HL-60 (cell line): ENCODE data around the gene STYK1.

Source experiments
- DNase-seq, 2 experiments: peaks; one replicate each; pipeline ENCODE4 v3.0.0-alpha.2; 2010 to 2020; ENCODE audit warnings: low read depth in 1 of 2, low spot score in 1 of 2
- H3K27ac ChIP-seq: fragments of 250-450 bp; sonication (Bioruptor Pico); replicated peaks from 2 replicates; pipeline ENCODE4 v1.5.1; 2020; ENCODE audit warnings: mild to moderate bottlenecking, moderate library complexity
- H3K27me3 ChIP-seq: fragments of 250-450 bp; sonication (Bioruptor Pico); 2 replicates; pipeline ENCODE4 v1.5.1; 2021; ENCODE audit warnings: mild to moderate bottlenecking, moderate library complexity; ENCODE audit not compliant: insufficient read depth, poor library complexity, severe bottlenecking
- H3K4me3 ChIP-seq: replicated peaks from 2 replicates; pipeline ENCODE4 v1.5.1; 2011; ENCODE audit warnings: mild to moderate bottlenecking, control low read depth, low read length; ENCODE audit not compliant: insufficient read depth
- GABPA ChIP-seq: IDR thresholded peaks from 2 replicates; pipeline ENCODE4 v1.6.1; 2012; ENCODE audit warnings: low read depth
- POLR2AphosphoS5 ChIP-seq: IDR thresholded peaks from 2 replicates; pipeline ENCODE4 v1.6.1; 2012; ENCODE audit warnings: low read depth
- REST ChIP-seq: IDR thresholded peaks from 2 replicates; pipeline ENCODE4 v1.6.1; 2012; ENCODE audit warnings: low read depth; ENCODE audit not compliant: insufficient replicate concordance
- SPI1 ChIP-seq: IDR thresholded peaks from 2 replicates; pipeline ENCODE4 v1.6.1; 2012; ENCODE audit warnings: low read depth, mild to moderate bottlenecking, borderline replicate concordance
- TF ChIP-seq, protein P1 (sequence below): IDR thresholded peaks from one replicate; pipeline ENCODE4 v1.5.1; 2011; ENCODE audit warnings: low read length, control low read depth, inconsistent platforms; ENCODE audit not compliant: insufficient read depth

The STYK1 gene

DNA sequence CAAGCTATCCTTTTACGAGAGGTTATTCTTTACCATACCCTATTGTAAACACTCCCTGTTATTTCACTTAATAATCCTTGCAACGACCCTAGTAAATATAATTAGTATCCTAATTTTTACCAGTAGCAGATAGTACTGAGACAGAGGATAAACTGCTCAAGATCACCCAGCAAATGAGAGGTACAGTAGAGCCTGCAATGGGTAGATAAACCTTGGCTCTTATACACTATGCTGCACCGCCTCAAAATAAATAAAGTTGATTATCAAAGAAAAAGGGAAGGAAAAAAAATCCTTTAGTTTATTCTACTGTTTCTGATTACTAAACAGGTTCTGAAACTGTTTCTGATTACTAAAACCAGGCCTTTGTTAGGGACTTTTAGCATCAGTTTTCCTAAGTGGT lies 26.7 kb upstream of the STYK1 start:
- Histone ChIP-seq H3K27me3 (no peaks in the 10 kb centered on the region), H3K4me3 (no peak overlapping the region), H3K27ac (no peak overlapping the region)
- no peak for DNase-seq
- no peak for TF ChIP-seq SPI1
- TF ChIP-seq, protein P1, sequence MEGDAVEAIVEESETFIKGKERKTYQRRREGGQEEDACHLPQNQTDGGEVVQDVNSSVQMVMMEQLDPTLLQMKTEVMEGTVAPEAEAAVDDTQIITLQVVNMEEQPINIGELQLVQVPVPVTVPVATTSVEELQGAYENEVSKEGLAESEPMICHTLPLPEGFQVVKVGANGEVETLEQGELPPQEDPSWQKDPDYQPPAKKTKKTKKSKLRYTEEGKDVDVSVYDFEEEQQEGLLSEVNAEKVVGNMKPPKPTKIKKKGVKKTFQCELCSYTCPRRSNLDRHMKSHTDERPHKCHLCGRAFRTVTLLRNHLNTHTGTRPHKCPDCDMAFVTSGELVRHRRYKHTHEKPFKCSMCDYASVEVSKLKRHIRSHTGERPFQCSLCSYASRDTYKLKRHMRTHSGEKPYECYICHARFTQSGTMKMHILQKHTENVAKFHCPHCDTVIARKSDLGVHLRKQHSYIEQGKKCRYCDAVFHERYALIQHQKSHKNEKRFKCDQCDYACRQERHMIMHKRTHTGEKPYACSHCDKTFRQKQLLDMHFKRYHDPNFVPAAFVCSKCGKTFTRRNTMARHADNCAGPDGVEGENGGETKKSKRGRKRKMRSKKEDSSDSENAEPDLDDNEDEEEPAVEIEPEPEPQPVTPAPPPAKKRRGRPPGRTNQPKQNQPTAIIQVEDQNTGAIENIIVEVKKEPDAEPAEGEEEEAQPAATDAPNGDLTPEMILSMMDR, result no peak
- no peak for TF ChIP-seq POLR2AphosphoS5
- TF ChIP-seq GABPA, result no peak
- TF ChIP-seq REST, result no peak

DNA sequence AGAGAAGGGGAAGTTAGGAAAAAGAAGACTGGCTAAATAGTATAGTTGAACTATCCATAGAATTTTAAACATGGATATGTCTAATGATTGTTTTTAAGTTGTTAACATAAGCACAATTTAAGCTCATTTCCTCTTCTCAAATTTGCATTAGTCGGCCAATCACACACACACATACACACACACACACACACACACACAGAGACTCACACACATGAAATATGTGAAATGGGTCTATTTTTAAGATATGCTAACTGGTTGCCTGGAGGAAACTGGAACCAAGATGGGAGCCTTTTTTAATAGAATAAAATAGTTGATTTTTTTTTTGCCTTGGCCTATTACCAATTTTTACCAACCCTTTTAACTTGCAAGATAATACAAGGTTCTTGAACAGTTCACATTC lies 24.0 kb upstream of the STYK1 start:
- H3K4me3 ChIP-seq, result no peak overlapping the region

DNA sequence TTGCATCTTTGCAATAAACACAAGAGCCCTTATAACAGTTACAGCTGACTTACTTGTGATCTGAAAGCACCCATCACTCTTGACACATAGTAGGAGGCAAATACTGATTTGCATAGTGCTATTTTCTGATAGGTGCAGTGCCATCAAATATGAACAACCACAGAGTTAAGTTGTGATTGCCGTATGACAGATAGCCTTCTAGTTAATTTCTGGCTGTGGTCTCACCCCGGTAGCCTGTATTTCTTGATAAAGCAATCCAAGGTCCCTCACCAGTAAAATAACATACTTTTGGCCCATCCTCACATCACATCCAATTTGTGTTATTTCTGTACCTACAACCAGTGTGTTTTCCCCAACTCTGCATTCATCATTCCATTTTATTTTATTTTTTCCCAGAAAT lies 23.3 kb upstream of the STYK1 start:
- Histone ChIP-seq H3K4me3 (no peak overlapping the region), H3K27me3 (no peaks in the 10 kb centered on the region), H3K27ac (no peak overlapping the region)
- no peak for DNase-seq
- TF ChIP-seq, protein P1, result no peak
- TF ChIP-seq SPI1 (no peak), GABPA (no peak), POLR2AphosphoS5 (no peak), REST (no peak)

More for the DNA sequence above, 24.0 kb upstream of the STYK1 start:
- H3K27ac ChIP-seq, result no peak overlapping the region
- TF ChIP-seq SPI1, result no peak
- TF ChIP-seq POLR2AphosphoS5, result no peak
- no peak for TF ChIP-seq REST
- TF ChIP-seq, protein P1, result no peak
- no peak for TF ChIP-seq GABPA
- no peaks in the 10 kb centered on the region for H3K27me3 ChIP-seq
- DNase-seq, result no peak
